ENCODE results near the gene GPALPP1.

Gene GPALPP1

DNA sequence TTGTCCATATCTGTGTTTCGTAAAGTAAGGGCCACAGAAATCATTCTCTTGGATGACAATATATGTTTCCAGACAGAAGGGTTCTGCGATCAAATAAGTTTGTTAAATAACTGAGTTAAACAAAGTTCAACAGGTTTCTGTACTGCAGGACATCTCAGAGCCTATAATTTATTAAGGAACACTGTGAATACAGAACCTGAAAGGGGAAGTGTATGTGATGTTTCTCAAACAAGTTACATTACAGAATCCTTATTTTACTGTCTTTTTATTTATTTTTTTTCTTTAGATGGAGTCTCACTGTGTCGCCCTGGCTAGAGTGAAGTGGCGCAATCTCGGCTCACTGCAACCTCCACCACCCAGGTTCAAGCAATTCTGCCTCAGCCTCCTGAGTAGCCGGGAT, 75.6 kb downstream of the GPALPP1 start:
- no peak for DNase-seq

DNA sequence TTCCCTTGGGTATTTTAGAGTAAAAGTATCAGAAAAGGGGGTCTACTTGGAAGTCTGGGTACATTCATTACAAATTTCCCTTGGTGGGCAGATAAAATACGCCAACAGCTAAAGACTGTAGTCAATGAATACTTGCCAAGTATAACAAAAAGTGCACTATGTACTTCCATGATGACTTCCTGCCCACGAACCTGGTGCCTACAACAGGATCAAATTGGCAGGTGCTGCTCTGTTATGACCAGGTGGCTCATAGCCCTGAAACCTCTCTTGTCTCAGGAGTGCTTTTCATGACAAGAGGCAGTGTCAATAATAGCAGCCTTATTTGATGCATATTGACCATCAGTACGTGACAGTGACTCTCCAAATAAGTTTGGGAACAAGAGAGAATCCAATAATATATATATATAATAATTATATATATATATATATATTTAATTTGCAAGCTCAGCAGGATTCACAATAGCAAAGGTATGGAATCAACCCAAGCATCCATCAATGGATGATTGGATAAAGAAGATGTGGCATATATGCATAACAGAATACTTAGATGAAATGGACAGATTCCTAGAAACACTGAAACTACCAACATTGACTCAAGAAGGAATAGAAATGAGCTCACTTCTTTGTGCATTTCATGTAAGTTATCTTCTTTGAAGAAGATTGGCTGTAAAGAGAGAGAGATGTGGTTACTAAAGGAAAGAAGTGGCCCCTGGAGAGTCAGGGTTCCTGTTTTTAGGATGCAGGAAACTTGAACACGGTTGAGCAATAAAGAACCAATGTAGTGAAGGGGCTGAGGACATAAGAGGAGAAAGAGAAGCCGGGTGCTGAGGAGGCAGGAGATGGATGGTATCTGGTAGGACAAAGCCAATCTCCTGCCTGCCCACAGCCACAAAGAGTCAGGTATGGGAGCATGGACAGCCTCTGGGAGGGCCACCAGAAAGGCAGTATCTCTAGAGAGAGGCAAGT, 79.0 kb downstream of the GPALPP1 start:
- DNase-seq: peak; percentile 48

DNA sequence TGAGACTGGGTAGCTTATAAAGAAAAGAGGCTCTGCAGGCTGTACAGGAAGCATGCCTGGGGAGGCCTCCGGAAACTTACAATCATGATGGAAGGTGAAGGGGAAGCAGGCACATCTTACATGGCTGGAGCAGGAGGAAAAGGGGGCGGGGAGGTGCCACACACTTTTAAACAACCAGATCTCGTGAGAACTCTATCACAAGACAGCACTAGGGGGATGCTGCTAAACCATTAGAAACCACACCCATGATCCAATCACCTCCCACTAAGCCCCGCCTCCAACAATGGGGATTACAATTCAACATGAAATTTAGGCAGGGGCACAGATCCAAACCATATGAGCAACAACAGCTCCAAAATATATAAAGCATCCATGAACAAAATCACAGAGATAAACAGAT, 84.5 kb downstream of the GPALPP1 start:
- no peak for DNase-seq

DNA sequence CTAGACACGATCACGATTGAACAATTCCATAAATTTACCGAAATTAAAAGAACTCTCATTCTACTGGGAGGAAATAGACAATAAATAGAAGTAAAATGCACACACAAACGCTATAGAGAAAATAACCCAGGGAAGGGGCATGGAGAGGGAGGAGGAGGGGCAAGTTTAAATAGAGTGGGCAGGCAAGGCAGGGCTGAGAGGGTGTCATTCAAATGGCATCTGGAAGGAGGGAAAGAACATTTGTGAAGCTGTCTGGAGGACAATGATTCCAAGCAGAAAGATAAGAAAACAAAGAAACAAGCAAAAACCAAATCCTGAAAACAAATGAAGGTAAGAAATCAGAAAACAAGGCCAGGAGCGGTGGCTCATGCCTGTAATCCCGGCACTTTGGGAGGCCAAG, 85.4 kb downstream of the GPALPP1 start:
- DNase-seq: no peak

DNA sequence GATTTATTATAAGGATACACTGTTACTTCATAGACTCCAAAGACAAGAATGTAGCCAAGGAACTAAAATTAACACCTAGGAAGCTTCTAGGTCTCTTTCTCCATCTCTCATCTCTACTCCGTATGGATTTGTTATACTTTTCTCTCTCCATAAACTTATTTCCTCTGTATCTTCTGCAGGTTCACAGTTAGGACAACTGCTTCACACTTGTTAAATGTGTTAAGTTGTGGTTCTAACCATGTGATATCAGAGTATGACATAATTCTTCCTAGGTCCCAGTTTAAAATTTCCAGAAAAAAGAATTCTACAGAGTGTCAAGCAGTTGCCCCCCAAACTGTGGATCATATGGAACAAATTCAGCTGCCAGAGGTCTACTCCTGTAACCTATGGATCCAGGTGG, 88.7 kb downstream of the GPALPP1 start:
- DNase-seq: no peak
